A549 (cell line): ENCODE data around the gene CMIP. TPM values are rescaled to one million over a fixed set of nuclear protein-coding genes. Genes with fewer than 3 reads are reported as not detected.
A peak's percentile ranks its signal among the peaks of the same experiment; 100 is the strongest.

Experiments
- ATAC-seq, 2 experiments: fragments of 200-7000 bp in 1 of 2; fragments of >200 bp in 1 of 2; cut with Nextera tagmentation in 1 of 2; cut with Tn5 transposase in 1 of 2; 3 replicates each; pipeline versions ENCODE4 v1.8.0 to v1.9.1; 2018 to 2020; ENCODE audit warnings: mild to moderate bottlenecking in 1 of 2, moderate library complexity in 1 of 2
- CTCF ChIA-PET: fragments of 300-600 bp; sonication (Branson Sonifier 250); formaldehyde crosslinking; extraction: SDS; loops from one replicate; lab custom pipeline; 2021; ENCODE audit warnings: antibody characterized with exemption, inconsistent platforms; lab: Yijun Ruan, JAX
- POLR2A ChIA-PET: fragments of 350-600 bp; formaldehyde crosslinking; extraction: SDS; loops from one replicate; lab custom pipeline; 2021; ENCODE audit warnings: antibody characterized with exemption, inconsistent platforms; lab: Yijun Ruan, JAX
- DNase-seq, 2 experiments: peaks; one replicate each; pipeline versions ENCODE4 v3.0.0 to v3.0.0-alpha.2; 2011 to 2016; ENCODE audit warnings: low read depth in 1 of 2, low spot score in 1 of 2
- FAIRE-seq: peaks from 2 replicates; lab custom pipeline; 2011; peaks lifted over from hg19 to GRCh38; lab: Jason Lieb, UNC
- H3K27ac ChIP-seq, 2 experiments: fragments of >200 bp; sonication (Bioruptor Twin); formaldehyde crosslinking; 3 replicates each; pipeline ENCODE4 v1.5.1; 2016 to 2017
- H3K4me1 ChIP-seq: fragments of >200 bp; sonication (Bioruptor Twin); formaldehyde crosslinking; 3 replicates; pipeline ENCODE4 v1.6.1; 2016
- H3K4me2 ChIP-seq: fragments of >200 bp; sonication (Bioruptor Twin); formaldehyde crosslinking; 3 replicates; pipeline ENCODE4 v1.6.1; 2016
- H3K4me3 ChIP-seq: fragments of >200 bp; sonication (Bioruptor Twin); formaldehyde crosslinking; 3 replicates; pipeline ENCODE4 v1.5.1; 2016
- H3K9me3 ChIP-seq: fragments of >200 bp; sonication (Bioruptor Twin); formaldehyde crosslinking; 3 replicates; pipeline ENCODE4 v1.6.1; 2016
- CHD4 ChIP-seq: fragments of 200-600 bp; sonication (generic); IDR thresholded peaks from 2 replicates; pipeline ENCODE4 v1.6.1; 2016; ENCODE audit warnings: antibody characterized with exemption, mild to moderate bottlenecking, borderline replicate concordance
- FOSB ChIP-seq: fragments of 250-450 bp; sonication (Bioruptor Pico); IDR thresholded peaks from 2 replicates; pipeline ENCODE4 v1.5.0; 2020; ENCODE audit warnings: mild to moderate bottlenecking, moderate library complexity
- HEYL ChIP-seq: fragments of 250-450 bp; sonication (Bioruptor Pico); IDR thresholded peaks from 2 replicates; pipeline ENCODE4 v1.8.0; 2021; ENCODE audit warnings: mild to moderate bottlenecking, moderate library complexity
- JUN ChIP-seq, 2 experiments: fragments of >200 bp; sonication (Bioruptor Twin); formaldehyde crosslinking; IDR thresholded peaks; 2 replicates in 1 of 2; 3 replicates in 1 of 2; pipeline ENCODE4 v1.6.1; 2016 to 2017
- KDM5A ChIP-seq: fragments of 200-600 bp; sonication (generic); IDR thresholded peaks from 2 replicates; pipeline ENCODE4 v1.6.1; 2016; ENCODE audit warnings: antibody characterized with exemption, mild to moderate bottlenecking
- MAFK ChIP-seq: fragments of 450-650 bp; IDR thresholded peaks from 2 replicates; pipeline ENCODE4 v1.6.1; 2014; ENCODE audit not compliant: partially characterized antibody
- MAZ ChIP-seq: fragments of 150-350 bp; IDR thresholded peaks from 2 replicates; pipeline ENCODE4 v1.6.1; 2014; ENCODE audit warnings: antibody characterized with exemption, low read depth, low read length, borderline replicate concordance
- MYC ChIP-seq: IDR thresholded peaks from 2 replicates; pipeline ENCODE4 v1.6.1; 2012; ENCODE audit warnings: mild to moderate bottlenecking, inconsistent platforms, low read length, improper control_type of control experiment, borderline replicate concordance
- PHF8 ChIP-seq: fragments of 200-600 bp; sonication (generic); IDR thresholded peaks from 2 replicates; pipeline ENCODE4 v1.6.1; 2016; ENCODE audit warnings: low read depth, mild to moderate bottlenecking, antibody characterized with exemption, moderate library complexity, borderline replicate concordance
- POLR2A ChIP-seq: IDR thresholded peaks from 2 replicates; pipeline ENCODE4 v1.6.1; 2012; ENCODE audit warnings: mild to moderate bottlenecking, low read length
- RARB ChIP-seq: fragments of 250-450 bp; sonication (Bioruptor Pico); IDR thresholded peaks from 2 replicates; pipeline ENCODE4 v1.8.0; 2021; ENCODE audit warnings: mild to moderate bottlenecking, moderate library complexity
- RFX5 ChIP-seq: fragments of 450-650 bp; IDR thresholded peaks from 2 replicates; pipeline ENCODE4 v1.7.1; 2014; ENCODE audit warnings: antibody characterized with exemption, mild to moderate bottlenecking, moderate library complexity
- TFCP2L1 ChIP-seq: fragments of 250-450 bp; sonication (Bioruptor Pico); IDR thresholded peaks from 2 replicates; pipeline ENCODE4 v1.5.0; 2021; ENCODE audit warnings: mild to moderate bottlenecking
- ZC3H11A ChIP-seq: fragments of 450-650 bp; IDR thresholded peaks from 2 replicates; pipeline ENCODE4 v1.6.1; 2014; ENCODE audit warnings: antibody characterized with exemption, mild to moderate bottlenecking
- WGBS: methylation state at CpG from one replicate; pipeline ENCODE4 v1.1.6; 2017; ENCODE audit errors: missing lambda C conversion rate; 5-methylcytosine and 5-hydroxymethylcytosine counted together
- polyA plus RNA-seq, 4 experiments: library from polyadenylated mRNA; depleted of rRNA in 3 of 4; stranded (reverse); fragments of >200 nt; fragmentation: RNase III in 1 of 4; extraction: RNeasy Plus Mini Kit Qiagen cat#74134 plus additional on column Dnase treatment in 1 of 4; gene quantifications; 2 replicates in 3 of 4; 3 replicates in 1 of 4; pipeline ENCODE4 v1.2.3, GENCODE V29; 2011 to 2017
- TF ChIP-seq, protein P1 (sequence below): fragments of >200 bp; sonication (Bioruptor Twin); formaldehyde crosslinking; IDR thresholded peaks from 3 replicates; pipeline ENCODE4 v1.6.1; 2016
- TF ChIP-seq, protein P2 (sequence below): IDR thresholded peaks from 2 replicates; pipeline ENCODE4 v1.6.1; 2012; ENCODE audit warnings: low read depth, borderline replicate concordance

The CMIP gene
- polyA plus RNA-seq, 2 of the 4 experiments (the other 2 are of a cell fraction), result 21.6 to 125 TPM

DNA sequence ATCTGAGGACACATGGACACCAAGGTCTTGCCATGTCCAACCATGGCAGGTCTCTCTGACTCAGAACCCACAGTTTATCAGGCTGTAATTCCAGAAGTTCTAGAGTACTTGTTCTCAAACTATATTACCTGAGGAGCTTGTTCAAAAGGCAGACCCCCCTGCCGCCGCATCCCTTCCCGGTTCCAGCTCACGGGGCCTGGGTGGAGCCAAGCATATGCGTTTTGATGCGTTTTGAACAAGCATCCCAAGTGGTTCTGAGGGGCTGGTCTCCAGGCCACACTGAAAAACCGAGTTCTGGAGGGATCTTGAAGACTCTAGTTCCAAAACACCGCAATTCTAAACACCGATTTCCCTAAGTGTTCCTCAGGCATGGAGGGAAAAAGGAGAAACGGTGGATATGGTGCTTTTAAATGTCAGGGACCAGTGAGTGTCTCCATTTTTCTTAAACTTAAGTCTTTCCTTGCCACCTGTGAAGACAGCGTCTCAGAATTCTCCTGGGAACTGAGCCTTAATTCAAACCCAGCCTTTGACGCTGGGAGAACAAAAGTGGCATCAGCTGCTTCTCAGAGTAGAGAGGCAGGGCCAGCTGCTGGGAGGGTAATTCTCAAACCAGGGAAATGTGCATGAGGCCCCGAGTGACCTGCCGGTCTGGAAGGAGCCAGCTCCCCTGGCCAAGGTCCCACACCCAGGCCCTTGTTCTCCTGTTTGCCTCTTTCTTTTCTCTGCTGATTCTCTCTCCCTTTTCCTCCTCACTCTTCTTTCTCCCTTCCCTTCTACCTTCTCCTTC lies 250.1 kb downstream of the CMIP start:
- 79% methylated on average over 14 of the region's 14 CpGs for WGBS
- POLR2A ChIA-PET, result no interaction called here
- FAIRE-seq (no peak), DNase-seq (no peak), ATAC-seq (no peak)
- TF ChIP-seq MAZ (no peak), MYC (no peak), HEYL (CRISPR knock-in tag) (no peak), MAFK (no peak)
- TF ChIP-seq, protein P1, sequence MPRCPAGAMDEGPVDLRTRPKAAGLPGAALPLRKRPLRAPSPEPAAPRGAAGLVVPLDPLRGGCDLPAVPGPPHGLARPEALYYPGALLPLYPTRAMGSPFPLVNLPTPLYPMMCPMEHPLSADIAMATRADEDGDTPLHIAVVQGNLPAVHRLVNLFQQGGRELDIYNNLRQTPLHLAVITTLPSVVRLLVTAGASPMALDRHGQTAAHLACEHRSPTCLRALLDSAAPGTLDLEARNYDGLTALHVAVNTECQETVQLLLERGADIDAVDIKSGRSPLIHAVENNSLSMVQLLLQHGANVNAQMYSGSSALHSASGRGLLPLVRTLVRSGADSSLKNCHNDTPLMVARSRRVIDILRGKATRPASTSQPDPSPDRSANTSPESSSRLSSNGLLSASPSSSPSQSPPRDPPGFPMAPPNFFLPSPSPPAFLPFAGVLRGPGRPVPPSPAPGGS, result no peak
- Histone ChIP-seq H3K4me1 (peaks cover 34% of the 10 kb centered on the region; the same call in 2 of the 3 replicates), H3K27ac (peak overlapping the region in 1 of 2 experiments; percentile 75; a peak in 3 of 6 replicates), H3K4me3 (no peak overlapping the region), H3K4me2 (no peak overlapping the region), H3K9me3 (no peaks in the 10 kb centered on the region)
- CTCF ChIA-PET, result interaction anchor here (1.1 to 2.7 kb wide), 5 partner anchors 9 to 294 kb away, joined by 3 to 7 read pairs (median 4); no protein-coding TSS in a partner anchor

DNA sequence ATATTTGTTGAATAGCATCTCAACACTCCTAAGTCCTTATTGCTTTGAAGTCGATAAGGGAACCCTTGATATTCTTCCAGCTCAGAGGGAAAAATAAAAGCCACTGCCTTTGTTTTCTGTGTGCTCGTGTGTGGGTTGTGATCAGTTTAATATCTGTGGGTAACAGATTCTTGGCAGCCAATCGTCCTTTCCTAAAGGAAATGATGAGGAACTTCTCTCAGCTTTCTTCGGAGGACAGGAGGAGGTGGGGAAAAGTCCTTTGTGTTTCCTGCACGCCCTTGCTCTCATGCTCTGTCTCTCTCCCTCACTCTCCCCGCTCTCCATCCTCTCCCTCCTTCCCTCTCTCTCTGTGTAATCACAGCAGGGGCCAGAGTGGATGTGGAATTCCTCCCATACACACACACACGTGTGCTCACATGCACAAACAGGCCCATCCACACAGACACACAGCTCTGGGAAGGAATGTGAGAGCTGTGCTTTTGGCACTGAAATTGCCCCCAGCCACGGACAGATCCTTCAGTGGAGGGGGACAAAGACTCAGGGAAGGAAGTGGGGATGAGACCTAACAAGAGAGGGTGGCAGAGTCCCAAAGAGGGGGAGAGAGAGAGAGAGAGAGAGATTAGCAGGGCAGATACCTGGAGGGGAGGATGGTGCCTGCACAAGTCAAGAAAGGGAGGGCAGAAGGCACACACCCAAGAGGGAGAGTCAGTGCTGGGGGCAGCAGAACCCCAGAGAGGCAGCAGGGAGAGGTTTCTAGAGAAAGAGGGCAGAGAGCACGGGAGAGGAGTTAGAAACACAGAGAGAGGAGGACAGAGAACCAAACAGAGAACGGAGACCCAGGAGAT lies 250.9 kb downstream of the CMIP start:
- 75% methylated on average over 10 of the region's 10 CpGs for WGBS
- Histone ChIP-seq H3K4me3 (no peak overlapping the region), H3K4me2 (no peak overlapping the region), H3K27ac (peak overlapping the region; percentile 10 to 75; a peak in 3 of 6 replicates), H3K4me1 (peaks cover 39% of the 10 kb centered on the region), H3K9me3 (no peaks in the 10 kb centered on the region)
- FAIRE-seq (no peak), ATAC-seq (no peak), DNase-seq (no peak)
- ChIA-PET POLR2A (no interaction called here), CTCF (interaction anchor here (1.1 to 3.0 kb wide), 9 partner anchors 8 to 295 kb away, joined by 3 to 33 read pairs (median 14); no protein-coding TSS in a partner anchor)
- no peak for TF ChIP-seq ZC3H11A
- no peak for TF ChIP-seq KDM5A
- TF ChIP-seq TFCP2L1, result no peak
- TF ChIP-seq, protein P1, result no peak
- TF ChIP-seq RARB (CRISPR knock-in tag), result no peak
- TF ChIP-seq FOSB (CRISPR knock-in tag), result no peak
- no peak for TF ChIP-seq HEYL (CRISPR knock-in tag)
- no peak for TF ChIP-seq JUN (IDR thresholded peaks at IDR 0.05)
- TF ChIP-seq MAZ, result no peak
- TF ChIP-seq RFX5, result no peak
- TF ChIP-seq POLR2A, result no peak
- TF ChIP-seq PHF8, result no peak
- no peak for TF ChIP-seq MAFK
- no peak for TF ChIP-seq CHD4
- TF ChIP-seq, protein P2, sequence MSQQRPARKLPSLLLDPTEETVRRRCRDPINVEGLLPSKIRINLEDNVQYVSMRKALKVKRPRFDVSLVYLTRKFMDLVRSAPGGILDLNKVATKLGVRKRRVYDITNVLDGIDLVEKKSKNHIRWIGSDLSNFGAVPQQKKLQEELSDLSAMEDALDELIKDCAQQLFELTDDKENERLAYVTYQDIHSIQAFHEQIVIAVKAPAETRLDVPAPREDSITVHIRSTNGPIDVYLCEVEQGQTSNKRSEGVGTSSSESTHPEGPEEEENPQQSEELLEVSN, result no peak
